Measurements from ENCODE around the gene CACHD1.

CACHD1 gene

GRCh38 chr1:64469977-64470664 is at the start of gene CACHD1:
Gene CACHD1, plus strand, starts transcription at chr1:64470129. Its CDS starts 616 bp downstream, at chr1:64470745.
- in situ Hi-C loops (cut with MboI; ENCODE audit: low sequenced_read_pairs), result no loop called here

GRCh38 chr1:64421377-64421776 is 48.6 kb upstream of the CACHD1 start:
- in situ Hi-C loops (cut with MboI; ENCODE audit: low sequenced_read_pairs), result no loop called here

- in situ Hi-C loops (cut with MboI; ENCODE audit: low sequenced_read_pairs), result no loop called here
Measured at GRCh38 chr1:64423526-64423925, 46.4 kb upstream of the CACHD1 start.

GRCh38 chr1:64424412-64424811 is 45.5 kb upstream of the CACHD1 start:
- in situ Hi-C loops (cut with MboI; ENCODE audit: low sequenced_read_pairs), result no loop called here

- in situ Hi-C loops (cut with MboI; ENCODE audit: low sequenced_read_pairs), result no loop called here
Measured at GRCh38 chr1:64425521-64425920, 44.4 kb upstream of the CACHD1 start.

- in situ Hi-C loops (cut with MboI; ENCODE audit: low sequenced_read_pairs), result no loop called here
Measured at GRCh38 chr1:64426681-64427080, 43.2 kb upstream of the CACHD1 start.

GRCh38 chr1:64427879-64428278 is 42.0 kb upstream of the CACHD1 start:
- in situ Hi-C loops (cut with MboI; ENCODE audit: low sequenced_read_pairs), result no loop called here

- in situ Hi-C loops (cut with MboI; ENCODE audit: low sequenced_read_pairs), result no loop called here
Measured at GRCh38 chr1:64433308-64433707, 36.6 kb upstream of the CACHD1 start.

GRCh38 chr1:64433747-64434146 is 36.2 kb upstream of the CACHD1 start:
- in situ Hi-C loops (cut with MboI; ENCODE audit: low sequenced_read_pairs), result no loop called here

- in situ Hi-C loops (cut with MboI; ENCODE audit: low sequenced_read_pairs), result no loop called here
Measured at GRCh38 chr1:64435000-64435399, 34.9 kb upstream of the CACHD1 start.

GRCh38 chr1:64437453-64437852 is 32.5 kb upstream of the CACHD1 start:
- in situ Hi-C loops (cut with MboI; ENCODE audit: low sequenced_read_pairs), result no loop called here

GRCh38 chr1:64440183-64440826 is 29.6 kb upstream of the CACHD1 start:
- in situ Hi-C loops (cut with MboI; ENCODE audit: low sequenced_read_pairs), result no loop called here

GRCh38 chr1:64451440-64451839 is 18.5 kb upstream of the CACHD1 start:
- in situ Hi-C loops (cut with MboI; ENCODE audit: low sequenced_read_pairs), result no loop called here

- in situ Hi-C loops (cut with MboI; ENCODE audit: low sequenced_read_pairs), result no loop called here
Measured at GRCh38 chr1:64453688-64454087, 16.2 kb upstream of the CACHD1 start.

- in situ Hi-C loops (cut with MboI; ENCODE audit: low sequenced_read_pairs), result no loop called here
Measured at GRCh38 chr1:64458915-64459314, 11.0 kb upstream of the CACHD1 start.

- in situ Hi-C loops (cut with MboI; ENCODE audit: low sequenced_read_pairs), result no loop called here
Measured at GRCh38 chr1:64459743-64460142, 10.2 kb upstream of the CACHD1 start.

GRCh38 chr1:64466033-64466432 is 3.9 kb upstream of the CACHD1 start:
- in situ Hi-C loops (cut with MboI; ENCODE audit: low sequenced_read_pairs), result no loop called here

GRCh38 chr1:64469116-64469976 is 583 bp upstream of the CACHD1 start:
- in situ Hi-C loops (cut with MboI; ENCODE audit: low sequenced_read_pairs), result no loop called here

- in situ Hi-C loops (cut with MboI; ENCODE audit: low sequenced_read_pairs), result no loop called here
Measured at GRCh38 chr1:64470665-64471217, 812 bp downstream of the CACHD1 start.

- in situ Hi-C loops (cut with MboI; ENCODE audit: low sequenced_read_pairs), result no loop called here
Measured at GRCh38 chr1:64471218-64472039, 1.5 kb downstream of the CACHD1 start.

- in situ Hi-C loops (cut with MboI; ENCODE audit: low sequenced_read_pairs), result no loop called here
Measured at GRCh38 chr1:64472040-64472376, 2.1 kb downstream of the CACHD1 start.
